Activated naive CD8-positive, alpha-beta T cell treated with anti-CD3 and anti-CD28 coated beads, Interleukin-2, amount 10 ng/mL, durations not matched to agents 7 days and 5 days (primary cell): Measurements from ENCODE around the gene KRTAP19-7. TPM values are rescaled to one million over a fixed set of nuclear protein-coding genes. Genes with fewer than 3 reads are reported as not detected.

Source experiments
- ATAC-seq: fragments of 150-1000 bp; cut with Tn5 transposase; one replicate; pipeline ENCODE4 v1.10.0; 2021; ENCODE audit warnings: low read depth, moderate library complexity
- POLR2A ChIA-PET: fragments of 350-600 bp; sonication (Branson Sonifier 250); formaldehyde crosslinking; loops from one replicate; lab custom pipeline; 2021; ENCODE audit warnings: antibody characterized with exemption; lab: Charles Lee
- DNase-seq: peaks from one replicate; pipeline ENCODE4 v3.0.0; 2021
- H3K27ac Mint-ChIP-seq: one replicate; pipeline ENCODE4 v1.8.0; 2022; ENCODE audit warnings: mild to moderate bottlenecking, mixed read lengths
- H3K27me3 Mint-ChIP-seq: one replicate; pipeline ENCODE4 v1.8.0; 2022; ENCODE audit warnings: mild to moderate bottlenecking, moderate library complexity, mixed read lengths
- H3K36me3 Mint-ChIP-seq: one replicate; pipeline ENCODE4 v1.8.0; 2021; ENCODE audit warnings: mild to moderate bottlenecking, mixed read lengths
- H3K4me1 Mint-ChIP-seq: one replicate; pipeline ENCODE4 v1.8.0; 2021; ENCODE audit warnings: mixed read lengths
- H3K4me3 Mint-ChIP-seq: one replicate; pipeline ENCODE4 v1.8.0; 2022; ENCODE audit warnings: mild to moderate bottlenecking, moderate library complexity, mixed read lengths
- H3K9me3 Mint-ChIP-seq: one replicate; pipeline ENCODE4 v1.8.0; 2021; ENCODE audit warnings: mixed read lengths
- total RNA-seq, 2 experiments: library from RNA; stranded (reverse); gene quantifications; one replicate each; pipeline ENCODE4 v1.2.3, GENCODE V29; 2021

The KRTAP19-7 gene, protein sequence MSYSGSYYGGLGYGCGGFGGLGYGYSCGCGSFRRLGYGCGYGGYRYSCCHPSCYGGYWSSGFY
- total RNA-seq: not detected

DNA sequence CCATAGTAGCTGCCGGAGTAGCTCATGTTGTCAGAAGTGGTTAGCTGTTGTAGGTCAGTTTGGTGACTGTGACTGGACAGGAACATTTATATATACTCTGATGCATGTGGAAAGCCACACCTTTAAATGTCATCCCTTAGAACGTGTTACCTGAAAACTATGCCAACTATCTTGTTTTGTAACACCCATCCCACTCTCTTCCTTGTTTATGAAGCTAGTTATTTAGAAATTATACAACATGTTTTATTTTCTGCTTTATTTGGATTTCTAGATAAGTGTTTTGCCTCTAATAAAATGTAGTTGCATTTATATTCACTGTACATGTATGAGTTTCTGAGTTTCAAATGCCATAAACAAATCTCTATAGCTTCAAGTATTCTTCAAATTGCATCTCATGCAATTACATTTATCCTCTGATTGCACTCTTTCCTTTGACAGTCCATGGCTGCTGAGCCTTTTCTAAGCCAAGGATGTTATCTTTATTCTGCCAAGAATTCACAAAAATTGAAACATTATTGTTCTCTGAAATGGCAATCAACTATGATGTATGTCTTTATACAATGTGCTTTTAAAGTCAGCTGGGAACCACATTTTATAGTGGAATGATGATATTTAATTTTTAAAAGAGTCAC lies at the start of gene KRTAP19-7:
KRTAP19-7 (minus strand) TSS at position 51 of the 632 bp plus-strand sequence; CDS start at position 26, 25 bp downstream.
- Mint-ChIP-seq H3K9me3 (no peaks in the 10 kb centered on the region), H3K4me1 (no peaks in the 10 kb centered on the region), H3K36me3 (no peaks in the 10 kb centered on the region), H3K27ac (no peak within 1 kb of the TSS), H3K4me3 (no peak within 1 kb of the TSS), H3K27me3 (no peaks in the 10 kb centered on the region)
- no peak for ATAC-seq
- no peak for DNase-seq
- POLR2A ChIA-PET: no interaction called here

DNA sequence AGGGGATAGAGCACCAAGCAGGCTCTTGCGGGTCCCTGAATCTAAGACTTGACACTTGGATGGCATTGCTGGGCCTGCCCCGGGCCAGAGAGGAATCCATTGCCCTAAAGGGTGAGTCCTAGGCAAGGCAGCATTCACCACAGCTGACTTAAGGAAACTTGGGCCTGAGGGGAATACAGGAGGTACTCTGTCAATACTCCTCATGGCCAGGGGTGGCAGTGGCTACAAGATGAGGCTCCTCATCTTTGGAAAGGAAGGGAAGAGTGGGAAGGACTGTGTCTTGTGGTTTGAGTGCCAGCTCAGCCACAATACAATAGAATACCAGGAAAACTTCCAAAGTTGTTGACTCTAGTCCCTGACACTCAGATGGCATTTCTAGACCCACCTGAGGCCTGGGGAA lies 44.9 kb upstream of the KRTAP19-7 start:
- Mint-ChIP-seq H3K4me3 (no peak overlapping the region), H3K27ac (no peak overlapping the region), H3K27me3 (no peaks in the 10 kb centered on the region), H3K9me3 (peaks cover 9% of the 10 kb centered on the region), H3K4me1 (no peaks in the 10 kb centered on the region), H3K36me3 (no peaks in the 10 kb centered on the region)
- DNase-seq (no peak), ATAC-seq (no peak)
- POLR2A ChIA-PET: no interaction called here

DNA sequence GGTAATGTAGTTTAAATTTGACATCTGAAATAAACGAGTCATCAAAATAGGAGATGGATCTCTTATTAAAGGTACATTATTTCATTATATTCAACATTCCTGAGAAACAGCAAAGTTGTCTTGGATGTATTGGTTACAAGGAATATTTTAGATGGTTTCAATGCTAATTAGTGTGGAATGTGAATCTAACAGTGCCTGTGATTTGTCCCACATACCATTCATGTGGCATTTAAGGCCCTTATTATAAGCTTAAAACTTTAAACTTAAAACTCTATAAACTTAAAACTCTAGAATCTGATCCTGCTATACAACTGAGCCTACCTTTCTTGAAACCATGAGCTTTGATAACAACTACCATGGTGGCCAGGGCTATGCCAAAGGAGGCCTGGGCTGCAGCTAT lies 39.7 kb upstream of the KRTAP19-7 start, which contains the start of gene KRTAP22-1:
KRTAP22-1 (plus strand) TSS at position 301 of the 400 bp plus-strand sequence.
- POLR2A ChIA-PET: no interaction called here
- Mint-ChIP-seq H3K36me3 (no peaks in the 10 kb centered on the region), H3K27me3 (no peaks in the 10 kb centered on the region), H3K4me1 (no peaks in the 10 kb centered on the region), H3K4me3 (no peak within 1 kb of the TSS), H3K9me3 (peaks cover 6% of the 10 kb centered on the region), H3K27ac (no peak within 1 kb of the TSS)
- no peak for DNase-seq
- no peak for ATAC-seq

DNA sequence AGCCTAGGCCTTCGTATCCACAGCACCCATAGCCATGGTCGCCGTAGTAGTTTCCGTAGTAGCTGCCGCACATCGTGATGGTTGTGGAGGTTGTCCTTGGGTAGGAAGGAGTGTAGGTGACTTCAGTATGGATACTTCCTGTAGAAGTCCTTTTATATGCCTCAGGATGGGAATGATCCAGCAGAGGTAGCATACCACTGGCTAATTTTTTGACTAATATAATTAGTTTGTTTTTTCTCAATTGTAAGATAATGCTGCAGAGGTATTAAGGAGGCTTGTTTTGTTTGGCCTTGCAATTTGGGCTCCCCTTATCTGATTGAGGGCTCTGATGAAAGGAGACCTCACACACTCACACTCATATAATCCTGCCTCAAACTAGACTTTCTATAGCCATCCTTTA lies 37.7 kb upstream of the KRTAP19-7 start, which contains the start of gene KRTAP6-2:
KRTAP6-2 (minus strand) TSS at position 101 of the 400 bp plus-strand sequence; CDS start at position 73, 28 bp downstream.
- Mint-ChIP-seq H3K9me3 (peaks cover 6% of the 10 kb centered on the region), H3K4me1 (no peaks in the 10 kb centered on the region), H3K27ac (no peak within 1 kb of the TSS), H3K4me3 (no peak within 1 kb of the TSS), H3K27me3 (no peaks in the 10 kb centered on the region), H3K36me3 (no peaks in the 10 kb centered on the region)
- ATAC-seq (no peak), DNase-seq (no peak)
- POLR2A ChIA-PET: no interaction called here

DNA sequence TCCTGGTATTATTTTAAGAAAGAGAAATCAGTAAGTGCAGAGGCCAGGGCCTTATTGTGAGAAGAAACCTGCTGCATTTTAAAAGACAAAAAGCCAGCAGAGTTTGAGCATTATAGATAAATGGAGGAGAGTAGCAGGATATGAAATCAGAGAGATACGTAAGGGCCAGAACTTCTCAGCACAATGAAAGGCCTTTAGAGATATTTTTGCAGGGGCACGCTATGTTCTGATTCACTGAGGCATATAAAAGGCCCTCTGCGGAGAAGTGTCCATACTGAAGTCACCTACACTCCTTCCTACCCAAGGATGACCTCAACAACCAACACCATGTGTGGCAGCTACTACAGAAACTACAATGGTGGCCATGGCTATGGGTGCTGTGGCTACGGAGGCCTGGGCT lies 31.0 kb upstream of the KRTAP19-7 start, which contains the start of gene KRTAP6-3:
KRTAP6-3 (plus strand) TSS at position 301 of the 400 bp plus-strand sequence; CDS start at position 307, 6 bp downstream.
- POLR2A ChIA-PET: no interaction called here
- Mint-ChIP-seq H3K36me3 (no peaks in the 10 kb centered on the region), H3K4me3 (no peak within 1 kb of the TSS), H3K27ac (no peak within 1 kb of the TSS), H3K27me3 (no peaks in the 10 kb centered on the region), H3K9me3 (peaks cover 2% of the 10 kb centered on the region), H3K4me1 (no peaks in the 10 kb centered on the region)
- ATAC-seq: no peak
- DNase-seq: no peak

DNA sequence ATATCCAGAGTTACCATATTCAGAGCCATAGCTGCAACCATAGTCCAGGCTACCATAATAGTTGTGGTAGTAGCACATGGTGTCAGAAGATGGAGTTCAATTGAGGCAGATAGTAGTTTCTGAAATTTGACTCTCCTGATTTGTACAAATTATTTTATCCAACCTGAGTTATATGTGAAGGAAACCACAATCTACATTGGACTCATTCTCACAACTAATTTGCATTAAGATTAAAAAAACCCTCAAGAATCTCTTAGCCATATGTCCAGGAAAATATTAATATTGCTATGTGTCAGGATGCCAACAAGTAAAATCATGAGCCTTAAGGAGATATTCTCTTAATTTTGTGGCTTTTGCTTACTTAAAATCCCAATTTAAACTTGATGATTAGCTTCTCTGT lies 29.2 kb upstream of the KRTAP19-7 start, which contains the start of gene KRTAP22-2:
KRTAP22-2 (minus strand) TSS at position 101 of the 400 bp plus-strand sequence.
- ATAC-seq: no peak

DNA sequence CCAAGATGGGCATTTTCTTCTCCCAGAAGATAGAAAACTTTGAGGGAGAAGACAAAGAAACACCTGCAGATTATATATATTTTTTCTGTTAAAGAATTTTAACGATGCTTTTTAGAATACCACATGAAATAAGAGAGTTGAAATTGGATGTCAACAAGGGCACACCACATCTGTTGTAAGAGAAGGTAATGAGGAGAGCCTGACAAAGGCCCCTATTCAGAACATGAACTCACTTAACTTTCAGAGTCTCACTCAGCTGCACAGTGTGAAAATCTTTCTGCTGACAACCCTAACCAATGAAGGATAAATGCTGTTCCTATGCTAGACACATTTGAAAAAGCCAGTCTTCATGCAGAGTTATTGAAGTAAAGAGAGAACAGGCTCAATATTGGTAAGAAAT lies 21.8 kb upstream of the KRTAP19-7 start:
- Mint-ChIP-seq H3K4me1 (no peaks in the 10 kb centered on the region), H3K27ac (no peak overlapping the region), H3K36me3 (no peaks in the 10 kb centered on the region), H3K27me3 (no peaks in the 10 kb centered on the region), H3K4me3 (no peak overlapping the region), H3K9me3 (no peaks in the 10 kb centered on the region)
- DNase-seq: no peak
- no peak for ATAC-seq
- POLR2A ChIA-PET: no interaction called here

More for the DNA sequence above, 29.2 kb upstream of the KRTAP19-7 start, which contains the start of gene KRTAP22-2:
- POLR2A ChIA-PET: no interaction called here
- H3K27ac Mint-ChIP-seq: no peak within 1 kb of the TSS
- no peaks in the 10 kb centered on the region for H3K9me3 Mint-ChIP-seq
- no peaks in the 10 kb centered on the region for H3K36me3 Mint-ChIP-seq
- DNase-seq: no peak
- no peaks in the 10 kb centered on the region for H3K27me3 Mint-ChIP-seq
- no peak within 1 kb of the TSS for H3K4me3 Mint-ChIP-seq
- H3K4me1 Mint-ChIP-seq: no peaks in the 10 kb centered on the region

DNA sequence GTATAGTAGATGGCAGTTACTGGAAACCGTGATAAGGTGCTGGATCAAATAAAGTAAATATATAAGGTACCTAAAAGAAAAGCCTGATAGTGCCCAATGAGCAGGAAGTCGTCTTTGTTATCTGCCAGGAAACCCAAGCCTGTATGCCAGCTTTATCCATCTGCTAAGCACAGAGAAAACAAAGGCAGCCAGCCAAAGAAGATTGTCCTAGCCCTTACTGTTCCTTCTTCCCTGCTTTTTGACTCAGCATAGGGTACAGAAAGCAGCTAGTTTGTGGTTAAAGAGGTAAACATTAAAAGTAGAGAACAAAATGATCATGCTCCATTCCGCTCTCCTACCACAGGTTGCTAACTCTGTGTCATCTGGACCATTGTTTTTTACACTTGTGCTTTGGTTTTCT lies 19.0 kb upstream of the KRTAP19-7 start:
- Mint-ChIP-seq H3K4me1 (no peaks in the 10 kb centered on the region), H3K27me3 (no peaks in the 10 kb centered on the region), H3K4me3 (no peak overlapping the region), H3K27ac (no peak overlapping the region), H3K9me3 (peaks cover 2% of the 10 kb centered on the region), H3K36me3 (no peaks in the 10 kb centered on the region)
- DNase-seq: no peak
- ATAC-seq: no peak
- POLR2A ChIA-PET: no interaction called here

DNA sequence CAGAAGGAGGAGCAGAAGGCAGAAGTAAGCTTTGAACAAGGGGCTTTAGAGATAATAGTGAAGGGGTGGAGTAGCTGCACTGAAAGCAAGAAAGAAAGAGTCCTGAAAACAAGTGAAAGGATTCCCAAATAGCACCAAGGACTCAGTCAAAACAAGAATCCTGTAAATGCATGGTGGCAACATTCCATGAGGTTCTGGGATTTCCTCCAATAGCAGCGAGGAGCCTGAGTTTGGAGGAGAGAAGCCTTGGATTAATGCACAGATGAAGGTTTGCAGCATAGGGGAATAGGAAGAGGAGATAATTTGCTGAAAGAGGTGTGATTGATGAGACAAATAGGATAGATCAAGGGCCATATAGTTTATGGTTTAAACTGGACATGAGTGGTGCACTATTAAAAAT lies 18.2 kb upstream of the KRTAP19-7 start:
- Mint-ChIP-seq H3K36me3 (no peaks in the 10 kb centered on the region), H3K4me1 (no peaks in the 10 kb centered on the region), H3K27me3 (no peaks in the 10 kb centered on the region), H3K4me3 (no peak overlapping the region), H3K9me3 (peaks cover 2% of the 10 kb centered on the region), H3K27ac (no peak overlapping the region)
- ATAC-seq: no peak
- POLR2A ChIA-PET: no interaction called here
- DNase-seq: no peak

DNA sequence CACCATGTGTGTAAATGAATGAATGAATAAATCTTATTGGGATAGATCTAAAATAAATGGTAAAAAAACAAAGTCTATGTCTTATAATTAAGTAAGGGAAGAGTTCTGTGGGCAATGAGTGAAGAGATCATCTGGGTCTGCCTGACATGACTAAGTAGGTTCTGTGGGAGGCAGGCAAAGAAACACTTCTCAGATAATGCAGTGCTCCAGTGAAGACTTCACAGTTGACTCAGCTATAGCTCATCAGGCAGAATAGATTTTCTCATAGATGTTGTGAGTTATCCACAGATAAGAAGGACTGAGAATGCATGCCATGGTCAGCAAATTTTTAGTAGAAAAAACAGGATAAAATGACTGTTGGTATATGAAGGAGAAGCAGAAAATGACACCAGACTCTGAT lies 16.7 kb upstream of the KRTAP19-7 start:
- no peak overlapping the region for H3K27ac Mint-ChIP-seq
- ATAC-seq (no peak), DNase-seq (no peak)
- H3K36me3 Mint-ChIP-seq: no peaks in the 10 kb centered on the region
- no peaks in the 10 kb centered on the region for H3K4me1 Mint-ChIP-seq
- no peak overlapping the region for H3K4me3 Mint-ChIP-seq
- H3K9me3 Mint-ChIP-seq: peaks cover 2% of the 10 kb centered on the region
- H3K27me3 Mint-ChIP-seq: no peaks in the 10 kb centered on the region
- POLR2A ChIA-PET: no interaction called here

DNA sequence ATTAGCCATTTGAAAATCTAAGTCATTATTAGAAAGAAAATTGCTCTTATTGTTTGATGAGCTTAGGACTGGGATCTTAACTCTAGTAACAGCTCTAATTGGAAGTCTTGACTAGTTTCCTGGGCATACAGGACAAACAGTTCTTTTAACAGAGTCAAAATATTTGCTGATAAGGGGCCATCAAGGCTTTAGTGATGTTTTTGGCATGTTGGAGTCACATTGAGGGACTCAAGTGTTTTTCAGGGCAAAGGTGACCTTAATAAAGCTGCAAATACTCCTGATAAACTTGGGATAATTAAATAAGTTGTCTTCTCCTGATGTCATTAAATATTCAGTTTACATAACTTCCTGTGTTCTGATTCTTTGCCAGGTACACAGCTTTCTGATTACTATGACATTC lies 6.5 kb upstream of the KRTAP19-7 start:
- Mint-ChIP-seq H3K9me3 (peaks cover 1% of the 10 kb centered on the region), H3K27ac (no peak overlapping the region), H3K27me3 (no peaks in the 10 kb centered on the region), H3K36me3 (no peaks in the 10 kb centered on the region), H3K4me3 (no peak overlapping the region), H3K4me1 (no peaks in the 10 kb centered on the region)
- POLR2A ChIA-PET: no interaction called here
- no peak for ATAC-seq
- DNase-seq: no peak

DNA sequence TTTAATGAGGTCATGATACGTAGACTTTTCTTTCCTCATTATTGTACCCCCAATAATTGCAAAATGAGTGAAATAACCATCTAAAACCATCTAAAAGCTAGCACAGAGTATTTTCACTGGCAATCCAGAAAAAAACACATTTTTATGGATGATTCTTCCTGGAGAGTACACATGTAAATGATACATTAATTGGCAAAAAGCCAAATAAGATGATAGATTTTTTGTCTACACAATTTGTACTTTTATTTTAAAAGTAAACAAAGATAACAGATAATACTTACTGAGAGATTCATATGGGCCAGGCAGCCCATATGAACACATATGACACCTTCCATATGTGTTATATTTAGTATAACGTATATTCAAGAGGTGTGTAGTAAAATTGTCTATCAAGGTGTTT lies 2.5 kb upstream of the KRTAP19-7 start:
- ATAC-seq (no peak), DNase-seq (no peak)
- H3K27me3 Mint-ChIP-seq: no peaks in the 10 kb centered on the region
- POLR2A ChIA-PET: no interaction called here
- no peaks in the 10 kb centered on the region for H3K4me1 Mint-ChIP-seq
- no peaks in the 10 kb centered on the region for H3K9me3 Mint-ChIP-seq
- no peak overlapping the region for H3K27ac Mint-ChIP-seq
- H3K4me3 Mint-ChIP-seq: no peak overlapping the region
- no peaks in the 10 kb centered on the region for H3K36me3 Mint-ChIP-seq

DNA sequence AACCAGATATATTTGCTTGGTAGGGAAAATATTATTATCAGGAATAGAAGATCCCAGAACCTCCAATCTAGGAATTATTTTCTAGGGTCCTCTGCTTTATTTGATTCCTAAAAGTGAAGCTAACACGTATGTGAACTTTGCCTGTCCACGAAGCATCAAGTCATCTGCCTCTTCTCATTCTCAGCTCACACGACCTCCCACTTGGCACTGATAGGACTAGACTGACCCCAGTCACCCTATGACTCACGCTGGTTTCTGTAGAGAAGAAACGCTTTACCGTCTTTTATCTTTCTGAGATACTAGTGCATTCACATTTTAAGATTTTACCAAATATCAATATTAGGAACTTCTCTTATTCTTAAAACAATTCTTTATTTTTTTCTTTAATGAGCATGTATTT lies 2.0 kb upstream of the KRTAP19-7 start:
- Mint-ChIP-seq H3K4me1 (no peaks in the 10 kb centered on the region), H3K27me3 (no peaks in the 10 kb centered on the region), H3K36me3 (no peaks in the 10 kb centered on the region), H3K9me3 (no peaks in the 10 kb centered on the region), H3K4me3 (no peak overlapping the region), H3K27ac (no peak overlapping the region)
- ATAC-seq: no peak
- DNase-seq: no peak
- POLR2A ChIA-PET: no interaction called here

DNA sequence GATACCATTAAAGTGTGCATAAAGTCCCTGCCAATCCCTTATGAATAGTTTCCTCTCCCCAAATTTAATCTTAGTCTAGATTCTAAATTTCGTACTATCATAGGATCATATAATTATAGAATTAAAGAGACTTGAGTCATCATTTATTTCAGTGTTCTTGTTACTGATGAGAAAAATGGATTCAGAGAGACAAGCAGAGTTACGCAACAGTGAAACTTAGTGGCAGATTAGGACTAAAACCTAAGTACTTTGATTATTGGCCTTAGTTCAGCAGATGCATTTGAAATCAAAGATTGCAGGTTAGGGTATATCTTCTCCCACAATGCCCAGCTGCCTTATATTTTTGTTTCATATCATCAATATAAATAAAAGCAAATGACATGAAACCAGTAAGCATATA lies 843 bp upstream of the KRTAP19-7 start:
- H3K27ac Mint-ChIP-seq: no peak overlapping the region
- H3K4me3 Mint-ChIP-seq: no peak overlapping the region
- ATAC-seq: no peak
- no peaks in the 10 kb centered on the region for H3K27me3 Mint-ChIP-seq
- no peaks in the 10 kb centered on the region for H3K36me3 Mint-ChIP-seq
- DNase-seq: no peak
- no peaks in the 10 kb centered on the region for H3K9me3 Mint-ChIP-seq
- no peaks in the 10 kb centered on the region for H3K4me1 Mint-ChIP-seq
- POLR2A ChIA-PET: no interaction called here
